GM10847 (cell line): Measurements from ENCODE around the gene AGBL4.

Source experiments
- POLR2A ChIP-seq: IDR thresholded peaks from 2 replicates; pipeline ENCODE4 v1.6.1; 2011; ENCODE audit not compliant: insufficient read length; ENCODE audit errors: extremely low read depth

The AGBL4 gene

DNA sequence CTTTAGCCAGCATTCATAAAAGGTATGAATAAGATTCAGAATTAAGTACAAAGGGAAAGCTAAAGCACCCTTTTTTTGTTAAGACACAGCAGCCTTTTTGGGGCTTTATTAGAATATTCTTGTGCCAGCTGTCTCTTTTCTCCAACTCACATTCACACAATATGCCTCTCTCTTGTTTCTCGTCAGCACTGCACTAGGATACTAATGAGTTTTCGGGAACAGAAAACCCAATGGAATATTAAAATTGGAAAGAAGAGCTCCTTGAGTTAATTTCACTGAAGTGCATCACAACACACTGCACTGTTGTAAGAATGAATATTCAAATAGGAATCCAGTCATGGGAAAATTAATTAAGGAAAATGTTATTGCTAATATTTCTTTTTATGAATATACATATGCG lies 836.7 kb downstream of the AGBL4 start:
- TF ChIP-seq POLR2A, result no peak

DNA sequence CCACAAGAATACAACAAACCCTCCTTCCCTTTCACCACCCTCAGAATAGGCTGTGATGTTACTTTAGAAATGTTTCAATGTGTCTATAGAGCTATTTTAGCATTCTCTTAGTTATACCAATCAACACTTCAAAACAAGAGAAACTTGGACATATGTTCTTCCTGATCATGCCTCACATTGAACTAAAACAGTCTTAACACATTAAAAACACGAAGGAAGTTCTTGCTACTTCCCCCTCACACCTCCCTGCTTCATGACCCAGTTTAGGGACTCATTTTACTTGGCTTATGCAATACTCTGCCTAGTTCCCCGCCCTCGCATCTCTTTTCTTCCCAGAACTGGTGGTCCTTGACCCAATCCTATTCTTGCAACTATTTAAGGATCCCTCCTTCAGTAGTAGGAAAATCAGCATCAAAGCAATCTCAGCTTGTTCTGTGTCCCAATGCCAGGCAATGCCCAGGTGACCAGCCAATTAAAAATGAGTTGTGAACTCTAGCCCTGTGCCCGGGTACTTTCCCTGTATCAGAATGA lies 838.2 kb downstream of the AGBL4 start:
- no peak for TF ChIP-seq POLR2A

DNA sequence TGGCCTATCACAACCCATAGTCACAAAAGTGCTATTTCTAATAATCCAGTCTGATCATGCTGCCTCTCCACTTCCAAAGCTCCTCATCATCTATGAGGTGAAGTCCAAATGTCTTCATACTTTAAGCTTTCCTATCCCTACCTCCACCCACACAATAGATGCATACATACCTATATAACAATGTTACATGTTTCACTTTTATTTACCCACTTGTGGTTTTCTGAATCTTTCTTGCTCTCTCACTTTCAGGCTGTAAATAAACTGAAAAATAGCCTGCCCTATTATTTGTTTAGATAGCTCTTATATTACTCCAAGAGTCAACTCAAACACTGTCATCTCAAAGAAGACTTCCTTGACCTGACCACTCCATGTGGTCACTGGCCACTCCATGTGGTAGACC lies 840.3 kb downstream of the AGBL4 start:
- TF ChIP-seq POLR2A, result no peak

DNA sequence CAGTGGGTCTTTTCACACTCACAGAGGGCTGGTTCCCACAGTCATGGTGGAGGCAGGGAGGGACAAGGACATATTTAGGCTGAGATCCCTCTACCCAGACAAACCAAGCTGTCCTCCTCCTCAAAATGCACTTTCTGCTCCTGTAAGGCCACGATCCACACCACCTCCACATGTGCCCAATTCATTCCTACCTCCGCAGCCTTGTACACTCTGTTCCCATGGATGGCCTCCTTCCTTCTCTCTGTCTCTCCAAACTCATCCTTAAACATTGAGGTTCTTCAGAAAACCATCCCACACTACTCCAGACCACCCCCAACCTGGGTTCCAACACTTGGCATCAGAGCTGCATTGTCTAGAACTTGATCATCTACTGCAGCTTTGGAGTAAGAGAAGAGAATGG lies 842.7 kb downstream of the AGBL4 start:
- no peak for TF ChIP-seq POLR2A

DNA sequence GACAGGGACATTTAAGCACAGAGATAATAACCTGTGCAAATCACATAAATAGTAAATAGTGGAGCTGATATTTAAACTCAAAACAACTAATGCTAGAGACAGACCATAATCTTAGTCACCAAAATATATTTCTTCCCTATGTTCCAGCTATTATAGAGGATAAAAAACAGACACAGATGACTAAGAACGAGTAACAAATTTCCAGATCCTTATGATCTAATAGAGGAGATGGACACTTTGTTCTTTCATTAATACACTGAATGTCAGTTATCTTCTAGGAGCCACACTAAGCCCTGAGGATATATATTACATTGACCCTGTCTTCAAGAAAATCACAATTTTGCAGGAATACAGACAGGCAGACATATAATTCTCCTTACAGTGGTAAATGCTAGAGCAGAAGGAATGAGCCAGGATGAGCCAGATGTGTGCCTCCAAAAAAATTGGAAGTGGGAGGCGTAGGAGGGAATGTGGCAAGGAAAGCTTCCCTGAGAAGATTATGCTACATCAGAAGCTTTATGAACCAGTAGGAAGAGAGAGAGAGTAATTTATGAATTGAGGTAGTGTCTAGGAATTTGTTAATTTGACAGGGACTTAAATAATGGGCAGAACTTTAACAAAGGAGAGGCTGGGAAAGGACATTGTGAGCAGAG lies 851.7 kb downstream of the AGBL4 start:
- no peak for TF ChIP-seq POLR2A

DNA sequence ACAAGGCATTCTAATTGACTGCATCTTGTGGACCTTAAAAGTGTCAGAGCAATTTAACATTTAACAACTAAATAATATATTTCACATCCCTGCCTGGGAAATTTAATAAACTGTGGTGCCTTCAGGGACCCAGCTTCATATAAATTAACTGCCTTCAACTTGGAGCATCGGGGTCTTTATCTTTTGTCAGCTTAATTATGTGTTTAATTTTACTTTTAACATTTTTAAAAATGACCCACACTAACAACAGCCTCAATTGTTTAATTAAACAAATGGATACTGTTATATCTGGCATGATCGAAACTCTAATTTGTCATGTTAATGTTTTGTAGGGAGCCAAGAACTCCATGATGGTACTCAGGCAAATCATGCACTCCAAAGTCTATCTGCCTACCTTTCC lies 857.7 kb downstream of the AGBL4 start:
- no peak for TF ChIP-seq POLR2A

DNA sequence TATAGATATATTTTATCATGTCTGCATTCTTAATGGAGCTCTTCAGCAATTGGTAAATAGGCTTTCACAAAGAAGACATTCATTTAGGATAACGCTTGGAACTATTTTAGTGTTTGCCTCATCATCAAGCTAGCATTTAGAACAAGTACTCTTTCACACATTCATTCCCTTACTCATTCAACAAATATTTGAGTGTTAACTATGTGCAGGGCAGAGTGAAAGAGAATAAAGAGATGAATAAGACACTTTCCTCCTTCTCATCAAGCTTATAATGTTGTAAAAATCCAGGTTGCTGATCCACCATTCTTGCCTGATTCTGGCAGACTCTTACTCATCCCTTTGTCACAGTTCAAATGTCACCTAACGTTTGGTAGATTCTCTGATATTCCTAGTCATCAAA lies 860.7 kb downstream of the AGBL4 start:
- no peak for TF ChIP-seq POLR2A

DNA sequence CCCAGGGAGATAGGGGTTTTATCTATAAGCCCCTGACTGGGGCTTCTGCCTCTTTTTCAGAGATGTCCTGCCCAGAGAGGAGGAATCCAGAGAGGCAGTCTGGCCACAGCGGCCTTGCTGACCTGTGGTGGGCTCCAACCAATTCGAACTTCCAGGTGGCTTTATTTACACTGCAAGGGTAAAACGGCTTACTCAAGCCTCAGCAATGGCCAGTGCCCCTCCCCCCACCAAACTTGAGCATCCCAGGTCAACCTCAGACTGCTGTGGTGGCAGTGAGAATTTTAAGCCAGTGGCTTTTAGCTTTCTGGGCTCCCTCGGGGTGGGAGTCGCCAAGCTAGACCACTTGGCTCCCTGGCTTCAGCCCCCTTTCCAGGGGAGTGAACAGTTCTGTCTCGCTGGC lies 863.1 kb downstream of the AGBL4 start:
- no peak for TF ChIP-seq POLR2A

DNA sequence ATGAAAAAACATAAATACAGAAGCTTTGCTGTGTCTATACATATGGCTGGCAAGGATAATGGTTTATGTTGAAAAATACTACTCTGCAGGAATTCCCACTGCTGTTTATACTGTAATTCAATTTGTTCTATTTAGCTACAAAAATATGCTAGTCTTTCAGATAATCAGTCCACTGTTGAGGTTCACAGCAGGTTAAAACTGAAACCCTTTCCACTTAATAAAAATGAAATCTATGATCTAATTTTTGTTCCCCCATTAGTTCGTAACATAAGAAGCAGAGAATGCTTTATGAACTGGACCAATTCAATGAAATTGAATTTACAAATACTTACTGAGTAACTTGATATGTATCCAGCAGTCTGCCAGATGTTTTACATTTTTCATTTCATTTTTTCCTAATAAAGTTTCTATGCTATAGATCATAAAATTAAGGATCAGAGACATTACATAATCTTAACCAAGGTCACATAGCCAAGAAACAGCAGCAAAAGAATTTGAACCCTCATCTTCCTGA lies 887.0 kb downstream of the AGBL4 start:
- no peak for TF ChIP-seq POLR2A

DNA sequence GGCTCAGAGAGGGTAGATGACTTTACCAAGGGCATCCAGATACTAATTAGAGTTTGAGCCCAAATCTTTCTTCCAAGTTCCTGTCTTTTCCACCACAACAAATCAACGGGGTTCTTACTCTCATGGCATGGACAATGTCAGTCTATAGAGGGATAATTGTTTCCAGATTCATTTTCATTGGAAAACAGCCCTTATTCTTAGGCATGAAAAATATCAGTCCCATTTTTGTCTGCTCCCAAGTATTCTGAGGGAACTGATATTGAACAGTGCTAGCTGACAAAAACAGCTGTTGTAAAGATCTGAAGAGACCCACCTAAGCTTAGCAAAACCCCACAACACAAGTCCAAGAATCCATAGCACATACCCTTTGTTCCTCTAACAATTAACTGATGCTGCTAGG lies 898.0 kb downstream of the AGBL4 start:
- TF ChIP-seq POLR2A, result no peak

DNA sequence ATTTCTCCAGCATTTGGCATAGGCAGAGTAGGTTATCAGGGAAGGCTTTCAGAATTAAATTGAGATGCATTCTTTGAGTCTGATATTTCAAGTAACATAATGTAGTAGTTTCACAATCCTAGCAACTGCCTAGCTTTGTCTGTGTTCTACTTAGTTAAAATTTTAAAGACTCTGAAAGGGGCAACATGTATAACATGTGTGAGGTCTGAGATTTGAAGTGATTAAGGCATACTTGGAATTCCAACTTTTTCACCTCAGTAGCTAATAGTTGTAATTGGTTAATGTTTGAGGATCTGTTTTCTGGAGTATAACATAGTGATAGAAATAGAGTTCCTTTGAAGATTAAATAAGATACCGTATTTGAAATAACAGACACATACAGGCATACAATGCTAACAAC lies 911.8 kb downstream of the AGBL4 start:
- TF ChIP-seq POLR2A, result no peak

DNA sequence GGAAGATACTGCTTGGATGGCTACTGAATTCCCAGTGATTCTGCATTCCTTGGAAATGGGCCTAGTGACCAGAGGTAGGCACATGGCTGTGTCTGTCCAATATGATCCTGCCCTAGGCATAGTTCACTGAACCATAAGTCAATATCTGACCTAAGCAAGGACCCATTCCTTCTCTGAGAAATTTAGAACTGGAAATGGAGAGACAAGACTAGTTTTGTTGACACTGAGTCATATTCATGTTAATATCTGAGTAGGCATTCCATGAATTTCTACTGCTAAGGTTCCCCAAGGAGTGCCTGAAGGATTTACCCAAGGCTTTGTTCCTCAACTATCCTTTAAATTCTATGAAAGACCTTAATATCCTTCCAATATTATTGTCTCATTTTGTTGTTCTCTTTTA lies 917.3 kb downstream of the AGBL4 start:
- TF ChIP-seq POLR2A, result no peak

DNA sequence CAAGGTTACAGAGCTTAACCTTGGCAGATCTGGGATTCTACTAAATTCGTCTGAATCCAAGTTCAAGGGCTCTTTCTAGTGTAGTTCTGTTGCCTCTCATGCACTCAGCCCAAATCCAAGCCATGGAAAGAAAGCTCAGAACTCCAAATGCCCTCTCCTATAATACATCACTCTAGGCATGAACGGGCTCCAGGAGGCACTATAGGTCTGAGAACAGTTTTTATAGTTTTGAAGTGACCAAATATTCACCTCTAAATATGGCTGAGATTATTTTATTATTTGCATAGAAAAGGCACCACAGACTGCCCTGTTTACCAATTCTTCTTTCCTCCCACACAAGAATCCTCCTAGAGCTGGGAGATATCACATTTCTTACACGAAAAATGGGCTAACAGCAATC lies 919.2 kb downstream of the AGBL4 start:
- TF ChIP-seq POLR2A, result no peak

DNA sequence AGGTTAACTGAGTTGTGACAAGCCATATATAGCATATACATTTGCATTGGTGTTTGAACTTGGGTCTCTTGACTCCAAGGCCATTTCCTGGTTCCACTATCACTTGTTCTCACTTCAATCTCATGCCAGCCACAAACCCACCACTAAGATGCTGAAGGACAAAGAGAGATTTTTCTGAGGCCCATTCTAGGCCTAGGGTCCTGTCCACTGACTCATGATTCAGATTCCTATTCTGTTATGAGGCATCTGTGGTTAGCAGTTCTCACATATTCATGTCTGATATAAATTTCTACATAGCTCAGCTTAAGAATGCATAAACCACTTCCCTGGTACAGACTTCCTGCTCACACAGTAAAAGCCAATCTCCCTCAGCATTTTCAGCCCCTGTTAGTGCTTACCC lies 921.0 kb downstream of the AGBL4 start:
- TF ChIP-seq POLR2A, result no peak

DNA sequence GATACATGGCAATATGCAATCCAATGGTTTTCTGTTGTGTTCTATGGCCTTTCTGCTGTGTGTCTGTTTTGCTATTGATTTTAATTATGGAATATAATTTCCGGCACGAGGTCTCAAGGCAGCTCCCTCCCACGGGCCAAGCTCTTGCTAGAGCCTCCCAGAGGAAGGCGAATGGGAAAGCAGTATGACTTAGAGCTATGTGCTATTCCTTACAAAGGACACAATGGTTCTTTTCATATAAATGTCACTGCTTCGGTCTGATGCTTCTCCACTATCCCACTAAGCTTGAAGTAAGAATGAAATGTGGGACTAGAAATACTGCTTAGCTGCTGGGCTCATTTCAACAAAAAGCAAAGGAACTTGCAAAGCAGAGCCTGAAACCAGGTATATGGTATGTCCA lies 924.9 kb downstream of the AGBL4 start:
- TF ChIP-seq POLR2A, result no peak

DNA sequence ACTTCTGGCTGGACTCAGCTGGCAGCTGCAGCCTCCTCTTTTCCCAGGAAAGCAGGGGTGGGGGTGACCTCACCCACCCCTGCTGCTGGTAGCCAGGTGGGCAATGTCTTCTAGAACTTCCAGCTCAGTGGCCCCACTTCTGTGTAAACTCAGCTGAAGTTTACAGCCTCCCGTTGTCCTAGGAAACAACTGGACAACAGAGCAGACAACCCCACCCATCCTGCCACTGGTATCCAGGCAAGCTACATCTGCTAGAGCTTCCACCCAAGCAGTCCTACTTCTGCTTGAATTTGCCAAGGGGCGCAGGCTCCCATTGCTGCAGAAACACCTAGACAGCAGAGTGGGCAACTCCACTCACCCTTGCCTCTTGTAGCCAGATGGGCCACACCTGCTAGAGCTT lies 937.4 kb downstream of the AGBL4 start:
- TF ChIP-seq POLR2A, result no peak

DNA sequence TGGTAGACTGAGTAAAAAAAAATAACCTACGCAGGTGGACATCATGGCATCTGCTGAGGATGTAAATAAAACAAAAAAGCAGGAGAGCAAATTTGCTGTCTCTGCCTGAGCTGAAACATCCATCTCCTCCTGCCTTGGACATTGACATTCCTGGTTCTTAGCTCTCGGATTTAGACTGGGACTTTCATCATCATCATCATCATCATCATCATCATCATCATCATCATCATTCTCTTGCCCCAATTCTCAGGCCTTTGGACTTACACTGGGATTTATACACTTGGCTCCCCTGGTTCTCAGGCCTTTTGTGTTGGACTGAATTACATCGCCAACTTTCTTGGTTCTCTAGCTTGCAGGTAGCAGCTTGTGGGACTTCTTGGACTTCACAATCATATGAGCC lies 938.7 kb downstream of the AGBL4 start:
- TF ChIP-seq POLR2A, result no peak
